DMS153 treated with DMSO at 0.1 percent for 48 hours (cell line): ENCODE measurements around the gene IL6.
"Not testable (repeated sequence)": the region's sequence is repeated elsewhere in the genome, so short reads cannot be mapped to it uniquely, and the experiment has no call there.

Source experiments
- DNase-seq: peaks from one replicate; lab custom pipeline; 2025; ENCODE audit not compliant: unreplicated experiment; lab: John Stamatoyannopoulos, UW

Gene IL6

DNA sequence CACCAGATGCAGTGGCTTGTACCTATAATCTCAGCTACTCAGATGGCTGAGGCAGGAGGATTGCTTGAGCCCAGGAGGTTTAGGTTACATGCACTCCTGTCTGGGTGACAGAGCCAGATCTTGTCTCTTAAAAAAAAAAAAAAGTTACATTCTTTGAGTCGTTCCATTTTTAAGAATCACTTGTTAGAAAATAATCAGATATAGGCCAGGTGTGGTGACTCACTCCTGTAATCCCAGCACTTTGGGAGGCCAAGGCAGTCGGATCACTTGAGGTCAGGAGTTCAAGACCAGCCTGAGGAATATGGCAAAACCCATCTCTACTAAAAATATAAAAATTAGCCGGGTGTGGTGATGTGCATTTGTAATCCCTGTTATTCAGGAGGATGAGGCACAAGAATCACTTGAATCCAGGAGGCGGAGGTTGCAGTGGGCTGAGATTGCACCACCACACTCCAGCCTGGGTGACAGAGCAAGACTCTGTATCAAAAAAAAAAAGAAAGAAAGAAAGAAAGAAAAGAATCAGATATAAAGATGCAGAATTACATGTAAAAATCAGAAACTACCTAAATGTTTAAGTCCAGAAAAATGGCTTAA lies 52.8 kb downstream of the IL6 start:
- DNase-seq: not testable (repeated sequence)

- no peak for DNase-seq
These were observed 54.3 kb downstream of the IL6 start for GRCh38 chr7:22781230-22781711.
